ENCODE results near the gene PGK1.

DNA sequence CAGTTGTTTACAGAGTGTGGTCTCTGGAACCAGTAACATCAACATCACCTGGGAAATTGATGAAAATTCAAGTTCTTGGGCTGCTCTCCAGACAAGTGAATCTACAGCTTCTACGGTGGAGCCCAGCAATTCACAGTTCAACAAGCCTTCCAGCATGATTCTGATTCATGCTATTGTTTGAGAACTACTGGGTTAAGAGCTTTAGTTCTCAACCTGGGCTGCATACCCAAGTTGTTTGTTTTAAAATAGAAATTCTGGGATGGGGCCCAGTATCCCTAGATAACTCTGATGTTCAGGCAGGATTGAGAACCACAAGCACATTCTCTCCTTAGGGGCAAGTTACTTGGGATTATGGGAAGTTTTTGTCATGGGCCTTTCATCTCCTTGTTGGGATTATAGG lies 37.9 kb upstream of the PGK1 start:
- TF ChIP-seq, protein P1, sequence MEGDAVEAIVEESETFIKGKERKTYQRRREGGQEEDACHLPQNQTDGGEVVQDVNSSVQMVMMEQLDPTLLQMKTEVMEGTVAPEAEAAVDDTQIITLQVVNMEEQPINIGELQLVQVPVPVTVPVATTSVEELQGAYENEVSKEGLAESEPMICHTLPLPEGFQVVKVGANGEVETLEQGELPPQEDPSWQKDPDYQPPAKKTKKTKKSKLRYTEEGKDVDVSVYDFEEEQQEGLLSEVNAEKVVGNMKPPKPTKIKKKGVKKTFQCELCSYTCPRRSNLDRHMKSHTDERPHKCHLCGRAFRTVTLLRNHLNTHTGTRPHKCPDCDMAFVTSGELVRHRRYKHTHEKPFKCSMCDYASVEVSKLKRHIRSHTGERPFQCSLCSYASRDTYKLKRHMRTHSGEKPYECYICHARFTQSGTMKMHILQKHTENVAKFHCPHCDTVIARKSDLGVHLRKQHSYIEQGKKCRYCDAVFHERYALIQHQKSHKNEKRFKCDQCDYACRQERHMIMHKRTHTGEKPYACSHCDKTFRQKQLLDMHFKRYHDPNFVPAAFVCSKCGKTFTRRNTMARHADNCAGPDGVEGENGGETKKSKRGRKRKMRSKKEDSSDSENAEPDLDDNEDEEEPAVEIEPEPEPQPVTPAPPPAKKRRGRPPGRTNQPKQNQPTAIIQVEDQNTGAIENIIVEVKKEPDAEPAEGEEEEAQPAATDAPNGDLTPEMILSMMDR (IDR thresholded peaks at IDR 0.05; ENCODE audit: low read depth, low read length): no peak
- TF ChIP-seq, protein P2, sequence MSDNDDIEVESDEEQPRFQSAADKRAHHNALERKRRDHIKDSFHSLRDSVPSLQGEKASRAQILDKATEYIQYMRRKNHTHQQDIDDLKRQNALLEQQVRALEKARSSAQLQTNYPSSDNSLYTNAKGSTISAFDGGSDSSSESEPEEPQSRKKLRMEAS (IDR thresholded peaks at IDR 0.05; ENCODE audit: low read depth, low read length): no peak
- no peak for TF ChIP-seq MYC (IDR thresholded peaks at IDR 0.05; ENCODE audit: low read depth, low read length)
